HG02642 (cell line): ENCODE measurements around the gene SCN2B.

Experiments used
- ATAC-seq: cut with Tn5 transposase; IDR thresholded peaks from one replicate; pipeline ENCODE4 v1.9.1; 2021; ENCODE audit warnings: mild to moderate bottlenecking; ENCODE audit not compliant: unreplicated experiment, poor library complexity

The SCN2B gene

DNA sequence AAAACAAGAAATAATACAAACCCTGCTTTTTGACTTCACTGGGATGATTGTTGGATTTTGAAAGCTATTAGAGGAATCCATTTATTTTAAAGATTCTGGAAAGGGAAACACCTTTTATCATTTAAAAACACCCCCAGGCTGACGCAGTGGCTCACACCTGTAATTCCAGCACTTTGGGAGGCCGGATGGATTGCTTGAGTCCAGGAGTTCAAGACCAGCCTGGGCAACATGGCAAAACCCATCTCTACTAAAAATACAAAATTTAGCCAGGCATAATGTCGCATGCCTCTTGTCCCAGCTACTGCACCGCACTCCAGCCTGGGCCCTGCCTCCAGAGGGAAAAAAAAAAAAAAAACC lies 317 bp upstream of the SCN2B start:
- ATAC-seq, result no peak

GRCh38 chr11:118175031-118175992 lies 1.1 kb downstream of the SCN2B start:
- no peak for ATAC-seq

GRCh38 chr11:118174006-118174567 lies 2.4 kb downstream of the SCN2B start:
- ATAC-seq, result no peak

DNA sequence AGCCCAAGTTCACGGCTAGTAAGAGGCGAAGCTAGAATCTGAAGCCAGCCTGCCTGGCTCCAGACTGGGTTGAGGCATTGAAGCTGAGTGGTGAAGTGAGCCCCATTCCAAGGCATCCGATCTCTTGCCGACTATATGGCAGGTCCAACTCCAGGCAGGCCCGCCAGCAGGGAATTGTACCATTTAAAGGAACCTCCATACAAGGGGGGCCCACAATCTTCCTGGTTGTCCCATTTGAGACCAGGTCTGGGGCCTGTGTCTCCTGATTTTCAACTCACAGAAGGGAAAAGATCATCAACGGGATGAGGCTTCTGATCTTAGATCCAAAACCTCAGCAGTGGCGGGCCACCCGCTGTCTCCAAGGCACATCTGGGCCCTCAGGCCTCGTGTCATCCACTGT lies 4.1 kb downstream of the SCN2B start:
- no peak for ATAC-seq

- no peak for ATAC-seq
Measured at GRCh38 chr11:118171269-118172062, 5.0 kb downstream of the SCN2B start.

DNA sequence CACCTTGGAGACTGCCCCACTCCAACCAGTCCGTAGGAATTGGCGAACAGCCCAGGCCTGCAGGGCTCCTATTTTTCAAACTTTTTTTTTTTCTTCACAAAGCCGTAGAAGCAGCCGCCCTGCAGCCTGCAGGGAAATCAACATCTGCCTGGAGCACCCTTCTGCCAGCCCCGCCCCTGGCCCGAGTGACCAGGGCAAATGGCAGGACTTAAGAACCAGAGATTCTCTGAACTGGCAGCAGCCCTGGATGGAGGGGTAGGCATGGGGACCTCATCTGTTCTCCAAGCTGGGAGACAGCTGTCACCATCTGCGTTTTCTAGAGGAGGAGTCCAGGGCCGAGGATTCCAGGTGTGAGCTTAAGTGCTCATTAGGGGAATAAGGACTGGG lies 5.6 kb downstream of the SCN2B start:
- ATAC-seq, result no peak

- no peak for ATAC-seq
Measured at GRCh38 chr11:118170231-118170630, 6.2 kb downstream of the SCN2B start.

DNA sequence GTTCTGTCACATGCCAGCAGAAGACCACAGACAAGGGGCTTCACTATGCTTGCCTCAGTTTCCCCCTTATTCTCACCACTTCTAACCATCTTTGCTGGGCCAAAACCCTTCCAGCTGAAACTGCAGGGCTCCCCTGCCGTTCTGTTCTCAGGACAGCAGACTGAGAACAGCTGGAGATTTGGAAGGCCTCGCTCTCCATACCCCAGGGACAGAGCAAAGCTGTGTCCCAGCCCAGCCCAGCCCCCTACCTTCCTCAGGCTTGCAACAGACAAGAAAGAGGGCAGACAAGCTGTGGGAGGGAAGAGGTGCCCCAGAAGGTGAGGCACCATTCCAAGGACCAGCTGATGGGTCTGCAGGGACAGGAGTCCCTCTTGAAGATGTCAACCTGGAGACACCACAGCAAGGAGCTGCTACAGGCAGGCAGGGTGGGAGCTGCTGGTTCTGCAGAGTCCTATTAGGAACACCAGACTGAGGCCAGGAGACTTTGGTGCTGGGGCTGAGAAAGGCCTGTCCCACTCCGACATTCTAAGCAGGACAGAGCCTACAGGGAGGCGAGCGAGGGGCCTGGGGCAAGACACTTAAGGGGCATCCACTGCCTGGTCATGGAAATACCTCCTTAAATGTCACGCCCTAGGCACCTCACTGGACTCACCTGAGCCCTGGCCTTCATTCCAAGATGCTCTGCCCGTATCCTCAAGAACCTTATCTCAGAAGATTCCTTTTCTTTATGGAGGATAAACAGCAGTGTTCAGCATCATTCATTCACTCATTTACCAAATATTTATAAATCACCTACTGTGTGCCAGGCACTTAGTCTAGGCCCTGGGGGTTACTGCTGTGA lies 6.9 kb downstream of the SCN2B start:
- no peak for ATAC-seq

- no peak for ATAC-seq
Measured at GRCh38 chr11:118168751-118169150, 7.7 kb downstream of the SCN2B start.

DNA sequence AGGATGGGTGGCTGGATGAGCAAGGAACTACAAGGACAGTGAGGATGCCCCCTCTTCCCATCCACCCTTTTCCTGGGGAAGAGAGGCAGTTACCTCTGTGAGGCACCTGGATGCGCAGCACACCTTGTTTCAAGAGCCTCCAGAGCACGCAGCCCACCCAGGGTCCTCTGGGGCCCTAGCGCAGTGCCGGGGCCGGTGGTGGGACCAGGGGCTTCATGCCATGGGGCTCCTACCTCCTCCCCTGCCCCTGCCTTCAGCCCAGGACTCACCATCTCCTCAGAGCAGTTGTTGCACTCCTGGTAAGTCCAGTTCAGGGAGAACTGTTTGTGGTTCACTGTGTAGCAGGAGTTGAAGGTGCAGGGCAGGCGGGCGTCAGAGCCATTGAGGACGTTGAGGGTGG lies 8.1 kb downstream of the SCN2B start:
- ATAC-seq, result no peak

- ATAC-seq, result no peak
Measured at GRCh38 chr11:118167906-118168305, 8.5 kb downstream of the SCN2B start.

GRCh38 chr11:118167253-118167652 lies 9.2 kb downstream of the SCN2B start:
- no peak for ATAC-seq

DNA sequence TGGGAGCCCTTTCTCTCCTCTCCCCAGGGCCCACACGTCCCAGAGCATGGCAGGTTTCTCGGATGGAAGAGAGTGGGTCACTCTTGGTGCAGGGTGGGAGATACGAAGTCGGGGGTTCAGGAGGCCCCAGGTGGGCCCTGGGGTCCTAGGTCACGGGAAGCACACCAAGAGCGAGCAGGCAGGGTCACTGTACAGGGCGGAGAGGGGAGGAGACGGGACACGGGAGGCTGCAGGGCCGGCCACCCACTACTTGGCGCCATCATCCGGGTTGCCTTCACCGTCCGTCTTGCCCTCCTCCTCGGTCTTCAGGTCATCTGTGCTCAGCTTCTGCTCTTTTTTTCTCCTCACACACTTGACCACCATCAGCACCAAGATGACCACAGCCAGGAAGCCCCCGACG lies 9.8 kb downstream of the SCN2B start:
- no peak for ATAC-seq

- no peak for ATAC-seq
Measured at GRCh38 chr11:118164885-118165284, 11.6 kb downstream of the SCN2B start.

DNA sequence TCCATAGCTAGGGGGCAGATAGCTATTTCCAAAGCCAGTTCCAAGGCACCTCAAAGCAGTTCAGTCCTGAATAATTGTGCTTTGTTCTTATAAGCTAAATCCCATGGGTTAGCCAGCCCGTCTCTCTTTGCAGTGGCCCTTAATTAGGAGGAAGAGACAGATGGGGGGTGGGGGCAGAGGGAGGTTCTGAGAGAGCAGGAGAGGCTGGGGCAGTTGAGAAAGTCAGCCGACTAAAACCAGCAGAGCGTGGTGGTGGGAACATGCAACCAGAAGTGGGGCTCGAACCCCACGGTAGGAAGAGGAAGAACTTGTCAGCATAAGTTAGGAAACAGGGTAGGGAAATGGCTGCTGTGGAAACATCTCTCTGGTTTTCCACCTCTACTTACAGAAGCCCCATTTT lies 12.9 kb downstream of the SCN2B start:
- ATAC-seq, result no peak

DNA sequence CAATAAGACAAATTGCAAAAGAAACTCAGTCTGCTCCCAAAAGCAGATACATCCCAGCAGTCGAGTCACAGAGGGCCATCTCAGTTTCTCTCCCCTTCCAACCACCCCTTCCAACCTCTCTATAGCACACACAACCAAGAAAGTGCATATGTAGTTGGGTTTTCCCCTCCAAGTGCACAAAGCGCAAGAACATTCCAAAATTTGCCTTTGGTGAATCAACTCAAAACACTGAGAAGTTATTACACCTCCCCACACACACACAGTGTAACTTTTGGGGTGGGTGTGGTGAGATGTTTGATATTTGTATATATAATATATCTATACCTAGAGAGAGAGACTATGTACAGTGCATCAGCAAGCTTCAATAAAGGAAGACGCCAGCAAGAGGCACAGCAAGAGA lies 13.6 kb downstream of the SCN2B start:
- no peak for ATAC-seq

DNA sequence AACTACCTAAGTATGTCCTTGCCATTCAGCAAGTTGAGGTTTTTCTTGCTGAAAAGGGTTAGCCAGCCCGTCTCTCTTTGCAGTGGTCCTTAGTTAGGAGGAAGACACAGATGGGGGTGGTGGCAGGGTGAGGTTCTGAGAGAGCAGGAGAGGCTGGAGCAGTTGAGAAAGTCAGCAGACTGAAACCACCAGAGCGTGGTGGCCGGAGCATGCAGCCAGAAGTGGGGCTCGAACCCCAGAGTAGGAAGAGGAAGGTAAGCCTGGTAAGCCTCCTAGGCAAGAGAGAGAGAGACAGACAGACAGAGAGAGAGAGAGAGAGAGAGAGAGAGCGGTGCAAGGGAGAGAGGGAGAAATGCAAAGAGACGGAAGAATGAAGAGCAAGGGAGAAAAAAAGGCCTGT lies 14.7 kb downstream of the SCN2B start:
- no peak for ATAC-seq

DNA sequence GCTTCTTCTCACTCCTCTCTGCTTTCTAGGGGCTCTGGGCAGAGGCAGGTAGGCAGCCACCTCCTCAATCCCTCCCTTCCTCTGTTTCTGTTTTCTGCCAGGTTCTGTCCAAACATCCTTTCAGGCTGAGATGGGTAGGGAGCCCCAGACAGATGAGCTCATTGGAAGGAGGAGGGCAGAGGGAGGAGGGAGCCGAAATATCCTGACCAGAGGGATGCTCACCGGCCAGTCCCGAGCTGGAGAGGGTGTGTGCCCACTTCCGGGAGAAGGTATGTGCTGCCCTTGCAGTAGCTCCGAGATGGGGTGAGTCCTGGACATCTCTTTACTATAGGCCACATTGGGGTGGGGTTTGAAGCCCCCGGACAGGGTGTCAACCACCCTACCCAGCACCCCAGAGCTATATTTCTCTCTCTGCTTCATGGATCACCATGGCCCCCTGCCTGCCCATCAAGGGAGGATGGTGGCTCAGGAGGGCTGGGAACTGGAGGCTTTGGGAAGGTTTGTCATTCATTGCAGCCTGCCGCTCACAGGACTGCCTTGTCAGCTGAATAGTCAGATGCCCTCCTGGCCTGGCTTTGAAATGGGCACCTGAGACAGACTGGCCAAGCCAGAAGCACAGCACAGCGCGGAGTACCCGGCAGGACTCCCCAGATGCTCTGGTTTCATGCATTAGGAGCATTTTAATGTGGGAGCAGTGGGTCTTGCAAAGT lies 19.1 kb downstream of the SCN2B start:
- no peak for ATAC-seq

GRCh38 chr11:118156531-118157185 lies 19.8 kb downstream of the SCN2B start:
- ATAC-seq, result no peak
